ENCODE measurements around the gene PRSS21.

Gene PRSS21

DNA sequence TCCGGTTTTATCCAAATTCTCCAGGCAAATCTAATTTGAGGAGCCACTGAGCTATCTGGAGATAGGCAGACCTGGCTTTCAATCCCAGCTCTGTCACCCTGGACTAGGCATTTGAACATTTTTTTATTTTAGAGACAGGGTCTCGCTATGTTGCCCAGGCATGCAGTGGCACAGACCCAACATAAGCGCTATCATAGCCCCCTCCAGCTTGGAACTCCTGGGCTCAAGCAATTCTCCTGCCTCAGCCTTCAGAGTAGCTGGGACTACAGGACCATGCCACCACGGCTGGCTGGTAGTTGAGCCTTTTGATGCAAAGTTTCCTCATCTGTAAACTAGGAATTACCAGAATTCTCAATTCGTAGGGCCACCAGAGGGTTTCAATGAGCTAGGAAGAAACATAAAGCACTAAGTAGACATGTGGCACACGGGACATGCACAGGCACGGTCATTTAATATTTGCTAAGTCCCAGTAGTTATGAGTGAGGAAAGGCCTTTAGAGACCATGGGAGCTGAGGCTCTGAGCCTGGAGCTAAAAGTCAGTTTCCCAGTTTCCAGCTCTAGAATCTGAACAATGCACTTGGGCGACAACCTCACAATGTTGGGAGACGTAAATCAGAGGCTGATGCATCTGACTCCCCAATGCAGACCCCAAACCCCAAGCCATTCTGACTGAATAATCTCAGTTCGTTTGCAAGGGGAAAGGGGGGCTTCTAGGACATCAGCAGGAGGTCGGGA, 41.1 kb upstream of the PRSS21 start:
- Histone ChIP-seq H3K27me3 (ENCODE audit: control insufficient read depth, insufficient read depth, low read length) (no peaks in the 10 kb centered on the region), H3K27ac (ENCODE audit: low read length) (no peak overlapping the region), H3K36me3 (ENCODE audit: control insufficient read depth, low read depth, low read length) (peaks cover 29% of the 10 kb centered on the region), H3K4me3 (ENCODE audit: low read length) (peak overlapping the region; percentile 97), H3K9ac (ENCODE audit: low read length) (peak overlapping the region; percentile 89), H3K4me1 (ENCODE audit: control insufficient read depth, low read depth, low read length) (peaks cover 5% of the 10 kb centered on the region), H3K9me3 (ENCODE audit: control insufficient read depth, low read depth, low read length) (no peaks in the 10 kb centered on the region)

DNA sequence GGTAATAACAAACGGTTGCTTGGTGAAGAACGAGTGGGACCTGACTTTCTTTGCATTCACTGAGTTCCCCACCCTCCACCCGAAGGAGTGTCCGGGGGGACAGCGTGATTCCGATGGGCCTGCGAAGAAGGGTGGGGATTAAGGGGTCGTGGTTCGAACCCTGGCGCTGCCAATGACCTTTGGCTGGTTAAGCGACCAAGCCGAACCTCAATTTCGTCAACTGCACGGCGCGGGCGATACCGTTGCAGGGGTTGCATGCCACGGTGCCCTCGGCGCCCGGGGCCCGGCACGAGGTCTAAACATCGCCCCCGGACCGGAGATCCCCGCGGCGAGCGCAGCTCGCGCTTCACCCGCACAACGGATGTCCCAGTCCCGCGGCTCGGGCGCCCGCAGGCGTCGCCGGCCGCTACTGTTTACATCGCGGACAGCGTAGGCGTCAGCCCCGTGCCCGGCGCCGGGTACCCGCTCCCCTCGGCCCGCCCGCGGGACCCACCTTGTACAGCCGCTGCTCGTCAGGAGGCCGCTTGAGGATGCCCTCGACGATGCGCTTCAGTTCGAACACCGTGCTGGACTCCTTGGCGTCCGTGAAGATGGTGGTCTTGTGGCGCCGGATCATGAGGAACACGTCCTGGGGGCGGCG, 40.4 kb upstream of the PRSS21 start:
- peak overlapping the region; percentile 97 for H3K4me3 ChIP-seq (ENCODE audit: low read length)
- H3K4me1 ChIP-seq (ENCODE audit: control insufficient read depth, low read depth, low read length) = peaks cover 5% of the 10 kb centered on the region
- no peaks in the 10 kb centered on the region for H3K27me3 ChIP-seq (ENCODE audit: control insufficient read depth, insufficient read depth, low read length)
- H3K9ac ChIP-seq (ENCODE audit: low read length) = peak overlapping the region; percentile 89
- no peaks in the 10 kb centered on the region for H3K9me3 ChIP-seq (ENCODE audit: control insufficient read depth, low read depth, low read length)
- peaks cover 22% of the 10 kb centered on the region for H3K36me3 ChIP-seq (ENCODE audit: control insufficient read depth, low read depth, low read length)
- H3K27ac ChIP-seq (ENCODE audit: low read length) = no peak overlapping the region

DNA sequence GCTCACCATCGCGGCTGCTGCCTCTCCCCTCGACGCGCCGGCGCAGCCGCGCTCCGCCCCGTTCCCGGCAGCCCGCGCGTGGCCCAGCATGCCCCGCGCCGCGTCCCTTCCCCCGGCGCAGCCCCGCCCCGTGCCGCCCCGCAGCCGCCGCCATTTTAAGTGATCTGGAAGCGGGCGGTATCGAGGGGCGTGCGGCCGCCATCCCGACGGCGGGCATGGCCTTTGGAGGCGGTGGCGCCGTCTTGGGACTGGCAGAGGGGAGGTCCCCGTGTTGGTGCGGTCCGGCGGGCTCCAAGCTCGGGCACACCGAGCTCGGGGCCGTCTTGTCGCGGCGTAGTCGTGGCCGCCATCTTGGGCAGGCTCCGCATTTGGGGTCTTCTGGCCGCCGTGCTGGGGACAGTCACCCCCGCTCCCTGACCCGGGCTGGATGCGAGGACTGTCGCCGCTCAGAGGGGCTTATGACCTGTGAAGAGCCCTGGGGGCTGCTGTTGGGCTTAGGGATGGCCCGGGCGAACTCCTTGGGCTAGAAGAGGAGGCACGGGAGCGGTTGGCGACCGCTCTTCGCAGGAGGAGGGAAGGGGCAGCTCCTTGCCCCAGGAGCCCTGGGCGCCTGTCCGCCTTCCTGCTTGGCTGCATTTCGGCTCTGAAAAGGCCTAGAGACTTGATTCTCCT, 39.7 kb upstream of the PRSS21 start, which contains the start of gene ELOB:
ELOB (minus strand) TSS at position 50 of the 672 bp plus-strand sequence; CDS start at position 9, 41 bp downstream.
- peaks cover 17% of the 10 kb centered on the region for H3K36me3 ChIP-seq (ENCODE audit: control insufficient read depth, low read depth, low read length)
- H3K4me1 ChIP-seq (ENCODE audit: control insufficient read depth, low read depth, low read length) = peaks cover 5% of the 10 kb centered on the region
- H3K4me3 ChIP-seq (ENCODE audit: low read length) = peak within 1 kb of the TSS; percentile 97
- H3K27ac ChIP-seq (ENCODE audit: low read length) = peak within 1 kb of the TSS; percentile 97
- no peaks in the 10 kb centered on the region for H3K9me3 ChIP-seq (ENCODE audit: control insufficient read depth, low read depth, low read length)
- H3K9ac ChIP-seq (ENCODE audit: low read length) = peak within 1 kb of the TSS; percentile 96
- H3K27me3 ChIP-seq (ENCODE audit: control insufficient read depth, insufficient read depth, low read length) = no peaks in the 10 kb centered on the region

DNA sequence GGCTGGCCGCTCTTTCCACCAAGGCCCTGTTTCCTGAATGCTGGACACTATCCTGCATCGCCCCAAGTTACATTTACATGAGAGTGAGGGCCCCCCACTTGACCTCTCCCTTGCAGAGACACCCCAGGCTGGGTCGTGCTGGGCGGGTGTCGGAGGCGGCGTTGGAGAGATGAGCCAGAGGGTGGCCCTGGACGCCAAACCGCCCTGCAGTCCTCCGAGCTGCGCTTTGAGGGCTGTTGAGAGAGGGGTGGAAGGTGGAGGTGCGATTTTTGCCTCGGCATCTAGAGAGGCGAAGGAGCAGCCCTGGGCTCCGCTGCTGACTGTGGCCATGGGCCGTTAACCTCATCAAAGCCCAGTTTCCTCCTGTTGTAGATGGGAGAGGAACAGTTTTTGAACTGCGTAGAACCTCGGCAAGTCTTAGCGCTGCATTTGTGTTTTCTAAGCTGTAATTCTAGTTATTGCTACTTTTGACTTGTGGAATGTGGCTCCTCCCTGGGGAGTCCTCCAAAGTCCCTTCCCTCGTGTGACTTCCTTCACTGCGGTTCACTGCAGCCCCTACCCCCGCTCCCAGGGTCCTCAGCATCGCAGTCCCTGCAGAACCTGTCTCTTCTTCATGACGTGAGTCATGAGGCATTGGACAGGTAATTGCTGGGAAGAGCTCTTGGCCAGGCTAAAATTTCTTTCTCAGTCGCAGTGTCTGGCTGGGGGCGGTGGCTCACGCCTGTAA, 39.0 kb upstream of the PRSS21 start:
- Histone ChIP-seq H3K27me3 (ENCODE audit: control insufficient read depth, insufficient read depth, low read length) (no peaks in the 10 kb centered on the region), H3K9me3 (ENCODE audit: control insufficient read depth, low read depth, low read length) (no peaks in the 10 kb centered on the region), H3K9ac (ENCODE audit: low read length) (peak overlapping the region; percentile 96), H3K4me3 (ENCODE audit: low read length) (peak overlapping the region; percentile 92), H3K36me3 (ENCODE audit: control insufficient read depth, low read depth, low read length) (peaks cover 17% of the 10 kb centered on the region), H3K4me1 (ENCODE audit: control insufficient read depth, low read depth, low read length) (peaks cover 5% of the 10 kb centered on the region), H3K27ac (ENCODE audit: low read length) (peak overlapping the region; percentile 97)

DNA sequence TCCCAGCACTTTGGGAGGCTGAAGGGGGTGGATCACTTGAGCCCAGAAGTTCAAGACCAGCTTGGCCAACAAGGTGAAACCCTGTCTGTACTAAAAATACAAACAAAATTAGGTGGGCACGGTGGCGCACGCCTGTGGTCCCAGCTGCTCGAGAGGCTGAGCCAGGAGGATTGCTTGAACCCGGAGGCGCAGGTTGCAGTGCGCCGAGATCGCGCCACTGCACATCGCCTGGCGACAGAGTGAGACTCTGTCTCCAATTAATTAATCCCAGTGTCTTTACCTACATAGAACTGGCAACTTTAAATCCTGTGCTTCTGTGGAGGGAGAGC, 38.4 kb upstream of the PRSS21 start:
- peaks cover 17% of the 10 kb centered on the region for H3K36me3 ChIP-seq (ENCODE audit: control insufficient read depth, low read depth, low read length)
- no peaks in the 10 kb centered on the region for H3K9me3 ChIP-seq (ENCODE audit: control insufficient read depth, low read depth, low read length)
- no peaks in the 10 kb centered on the region for H3K27me3 ChIP-seq (ENCODE audit: control insufficient read depth, insufficient read depth, low read length)
- H3K4me1 ChIP-seq (ENCODE audit: control insufficient read depth, low read depth, low read length) = peaks cover 5% of the 10 kb centered on the region
- H3K4me3 ChIP-seq (ENCODE audit: low read length) = peak overlapping the region; percentile 92
- H3K27ac ChIP-seq (ENCODE audit: low read length) = no peak overlapping the region
- peak overlapping the region; percentile 96 for H3K9ac ChIP-seq (ENCODE audit: low read length)

DNA sequence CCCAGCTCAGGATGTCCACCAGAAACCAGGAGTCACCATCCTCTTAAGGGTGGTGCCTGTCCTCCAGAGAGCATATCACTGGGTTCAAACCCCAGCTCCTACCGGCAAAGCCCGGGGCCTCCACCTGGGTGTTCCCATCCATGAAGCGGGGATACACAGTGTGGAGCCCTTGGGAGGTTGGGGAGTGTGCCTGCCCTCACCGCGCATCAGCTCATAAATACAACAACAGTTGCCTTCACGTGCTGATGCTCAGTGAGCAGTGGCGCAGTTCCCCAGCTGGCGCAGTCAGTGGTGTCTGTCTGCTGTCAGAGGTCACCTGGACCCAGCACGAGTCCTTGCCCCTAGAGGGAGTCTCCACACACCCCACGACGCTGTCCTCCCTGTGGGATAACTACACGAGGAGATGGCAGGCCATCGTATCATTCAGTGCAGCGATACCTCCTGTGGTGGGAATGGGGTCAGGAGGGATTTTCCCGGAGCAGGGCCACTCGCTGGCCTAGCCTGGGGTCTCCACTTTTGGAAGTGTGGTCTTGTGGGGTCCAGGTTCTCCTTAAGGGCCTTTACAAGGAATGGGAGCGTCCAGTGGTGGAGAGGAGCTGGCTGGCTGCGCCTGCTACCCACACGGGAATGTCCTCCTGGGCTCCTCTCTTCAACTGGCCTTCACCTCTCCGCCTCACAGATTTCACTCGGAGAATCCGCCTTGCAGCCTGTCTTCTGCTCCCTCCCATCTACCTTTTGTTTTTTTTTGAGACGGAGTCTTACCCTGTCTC, 37.7 kb upstream of the PRSS21 start:
- peaks cover 5% of the 10 kb centered on the region for H3K4me1 ChIP-seq (ENCODE audit: control insufficient read depth, low read depth, low read length)
- H3K9ac ChIP-seq (ENCODE audit: low read length) = no peak overlapping the region
- no peak overlapping the region for H3K27ac ChIP-seq (ENCODE audit: low read length)
- H3K9me3 ChIP-seq (ENCODE audit: control insufficient read depth, low read depth, low read length) = no peaks in the 10 kb centered on the region
- H3K4me3 ChIP-seq (ENCODE audit: low read length) = no peak overlapping the region
- H3K36me3 ChIP-seq (ENCODE audit: control insufficient read depth, low read depth, low read length) = peaks cover 13% of the 10 kb centered on the region
- H3K27me3 ChIP-seq (ENCODE audit: control insufficient read depth, insufficient read depth, low read length) = no peaks in the 10 kb centered on the region

DNA sequence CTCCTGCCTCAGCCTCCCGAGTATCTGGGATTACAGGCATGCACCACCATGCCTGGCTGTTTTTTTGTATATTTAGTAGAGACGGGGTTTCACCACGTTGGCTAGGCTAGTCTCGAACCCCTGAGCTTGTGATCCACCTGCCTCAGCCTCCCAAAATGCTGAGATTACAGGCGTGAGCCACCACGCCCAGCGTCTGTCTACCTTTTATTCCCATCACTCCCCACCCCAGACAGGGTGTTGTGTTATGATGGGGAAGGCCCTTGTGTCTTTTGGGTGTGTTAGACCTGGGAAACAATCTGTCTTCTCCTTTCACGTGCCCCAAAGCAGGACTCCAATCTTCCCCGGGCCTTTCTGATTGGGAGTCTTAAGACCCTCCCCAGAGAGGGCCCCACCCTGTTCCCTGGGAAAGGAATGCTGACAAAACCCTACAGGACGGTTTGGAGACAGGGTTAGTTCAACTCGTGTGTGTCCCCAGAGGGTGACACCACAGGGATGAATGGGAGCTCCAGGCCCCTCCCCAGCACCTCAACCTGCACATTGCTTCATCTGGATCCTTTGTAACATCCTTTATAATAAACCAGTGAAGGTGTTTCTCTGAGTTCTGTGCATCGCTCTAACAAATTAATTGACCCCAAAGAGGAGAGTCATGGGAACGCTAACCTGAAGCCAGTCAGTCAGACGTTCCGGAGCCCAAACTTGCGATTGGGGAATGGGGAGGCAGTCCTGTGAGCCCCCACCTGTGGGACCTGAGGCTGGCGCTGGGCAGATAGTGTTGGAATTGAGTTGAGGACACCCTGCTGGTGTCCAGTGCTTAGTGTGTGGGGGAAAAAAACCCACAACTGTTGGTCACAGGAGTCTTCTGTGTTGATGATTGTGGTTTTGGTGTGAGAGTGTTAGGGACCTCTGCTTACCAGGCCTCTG, 36.8 kb upstream of the PRSS21 start:
- Histone ChIP-seq H3K4me1 (ENCODE audit: control insufficient read depth, low read depth, low read length) (peaks cover 5% of the 10 kb centered on the region), H3K27ac (ENCODE audit: low read length) (no peak overlapping the region), H3K9me3 (ENCODE audit: control insufficient read depth, low read depth, low read length) (no peaks in the 10 kb centered on the region), H3K4me3 (ENCODE audit: low read length) (no peak overlapping the region), H3K27me3 (ENCODE audit: control insufficient read depth, insufficient read depth, low read length) (no peaks in the 10 kb centered on the region), H3K9ac (ENCODE audit: low read length) (no peak overlapping the region), H3K36me3 (ENCODE audit: control insufficient read depth, low read depth, low read length) (peaks cover 4% of the 10 kb centered on the region)

DNA sequence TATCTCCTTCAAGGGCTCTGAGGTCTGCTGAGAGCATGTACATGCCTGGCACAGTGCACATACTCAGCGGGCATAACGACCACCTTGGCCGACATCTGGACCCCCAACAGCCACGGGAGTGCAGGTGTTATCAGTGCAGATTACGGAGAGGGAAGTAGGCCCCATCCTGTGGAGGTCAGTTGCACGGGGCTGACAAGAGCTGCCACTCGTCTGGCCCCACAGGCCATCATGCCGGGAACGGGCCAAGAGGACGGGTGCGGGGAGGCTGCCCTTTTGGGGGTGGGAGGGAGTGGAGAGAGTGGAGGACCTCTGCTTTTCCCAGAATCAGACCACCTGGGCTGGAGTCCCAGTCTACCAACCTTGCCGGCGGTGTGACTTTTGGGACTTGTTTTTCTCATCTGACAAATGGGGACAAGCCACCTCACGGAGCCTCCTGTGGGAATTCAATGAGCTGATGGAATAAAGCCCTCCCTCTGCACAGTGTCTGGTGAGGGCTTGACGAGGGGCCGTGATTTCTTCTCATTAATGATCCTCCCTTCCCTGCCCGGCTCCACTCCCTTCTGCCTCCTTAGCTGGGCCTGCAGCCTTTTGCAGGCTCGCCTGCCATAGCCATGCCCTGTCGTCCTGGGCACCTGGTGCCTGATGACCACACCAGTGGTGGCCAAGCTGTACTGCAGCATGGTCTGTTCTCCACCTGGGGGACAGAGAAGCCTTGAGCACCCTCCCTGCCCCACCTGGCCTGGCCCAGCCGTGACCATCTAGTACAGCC, 34.3 kb upstream of the PRSS21 start:
- H3K9ac ChIP-seq (ENCODE audit: low read length) = no peak overlapping the region
- H3K27me3 ChIP-seq (ENCODE audit: control insufficient read depth, insufficient read depth, low read length) = no peaks in the 10 kb centered on the region
- H3K27ac ChIP-seq (ENCODE audit: low read length) = no peak overlapping the region
- no peak overlapping the region for H3K4me3 ChIP-seq (ENCODE audit: low read length)
- peaks cover 5% of the 10 kb centered on the region for H3K4me1 ChIP-seq (ENCODE audit: control insufficient read depth, low read depth, low read length)
- H3K9me3 ChIP-seq (ENCODE audit: control insufficient read depth, low read depth, low read length) = no peaks in the 10 kb centered on the region
- H3K36me3 ChIP-seq (ENCODE audit: control insufficient read depth, low read depth, low read length) = no peaks in the 10 kb centered on the region

DNA sequence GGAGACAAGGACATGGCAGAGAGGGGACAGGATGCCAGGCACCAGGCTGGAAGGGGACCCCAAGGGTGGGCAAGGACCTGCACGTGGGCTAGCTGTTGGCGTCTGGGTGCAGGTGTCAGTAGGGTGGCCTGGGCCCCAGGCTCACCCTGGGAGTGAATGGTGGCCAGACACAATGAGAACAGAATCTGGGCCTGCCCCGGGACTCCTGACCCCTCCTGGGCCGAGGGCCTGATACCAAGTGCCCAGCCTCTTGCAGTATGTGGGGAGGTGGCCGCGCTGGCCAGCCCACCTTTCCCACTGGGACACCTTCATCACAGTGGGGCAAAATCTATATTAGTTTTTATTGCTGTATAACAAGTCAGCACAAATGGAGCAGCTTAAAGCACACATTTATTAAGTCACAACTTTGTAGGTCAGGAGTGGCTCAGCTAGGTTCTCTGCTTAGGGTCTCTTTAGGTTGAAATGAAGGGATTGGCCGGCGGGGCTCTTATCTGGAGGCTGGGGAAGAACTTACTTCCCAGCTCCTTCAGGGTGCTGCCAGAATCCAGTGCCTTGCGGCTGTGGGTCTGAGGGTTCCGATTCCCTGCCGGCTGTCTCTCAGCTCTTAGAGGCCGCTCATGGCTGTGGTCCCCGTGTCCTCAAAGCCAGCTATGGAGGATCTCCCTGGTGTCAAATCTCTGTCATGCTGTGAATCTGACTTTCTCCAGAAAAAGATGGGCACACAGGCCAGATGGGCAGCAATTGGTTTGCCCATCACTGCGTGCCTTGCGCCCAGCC, 33.3 kb upstream of the PRSS21 start:
- H3K27me3 ChIP-seq (ENCODE audit: control insufficient read depth, insufficient read depth, low read length) = no peaks in the 10 kb centered on the region
- no peaks in the 10 kb centered on the region for H3K36me3 ChIP-seq (ENCODE audit: control insufficient read depth, low read depth, low read length)
- no peak overlapping the region for H3K4me3 ChIP-seq (ENCODE audit: low read length)
- no peak overlapping the region for H3K9ac ChIP-seq (ENCODE audit: low read length)
- H3K9me3 ChIP-seq (ENCODE audit: control insufficient read depth, low read depth, low read length) = no peaks in the 10 kb centered on the region
- no peaks in the 10 kb centered on the region for H3K4me1 ChIP-seq (ENCODE audit: control insufficient read depth, low read depth, low read length)
- no peak overlapping the region for H3K27ac ChIP-seq (ENCODE audit: low read length)
